ENCODE results near the gene NLGN2. TPM values are rescaled to one million over a fixed set of nuclear protein-coding genes. Genes with fewer than 3 reads are reported as not detected.
A peak's percentile ranks its signal among the peaks of the same experiment; 100 is the strongest.

Gene NLGN2
- polyA plus RNA-seq, 1 experiment: 8.5 TPM

GRCh38 chr17:7439462-7440112 lies 31.9 kb downstream of the NLGN2 start, which contains the start of gene FGF11:
Gene FGF11, plus strand, starts transcription at chr17:7439512. Its CDS starts 109 bp downstream, at chr17:7439621.
- ChIA-PET POLR2A (no interaction called here), CTCF (interaction anchor here (0.7 to 2.3 kb wide), 5 partner anchors 40 to 195 kb away, joined by 3 to 17 read pairs (median 3); partner anchors contain the start of genes SENP3, TMEM95 and ZBTB4)
- Histone ChIP-seq H3K4me3 (ENCODE audit: low read depth, low read length) (peak within 1 kb of the TSS; percentile 38), H3K36me3 (ENCODE audit: control insufficient read depth, insufficient read depth, low read length) (no peaks in the 10 kb centered on the region), H3K27me3 (ENCODE audit: control insufficient read depth, insufficient read depth, low read length) (peaks cover 23% of the 10 kb centered on the region)
- DNase-seq (ENCODE audit: low read depth): no peak
- no peak for TF ChIP-seq CTCF (IDR thresholded peaks at IDR 0.05; ENCODE audit: insufficient read depth, low read depth, low read length)

GRCh38 chr17:7440113-7440833 lies 32.6 kb downstream of the NLGN2 start:
- H3K36me3 ChIP-seq (ENCODE audit: control insufficient read depth, insufficient read depth, low read length): no peaks in the 10 kb centered on the region
- ChIA-PET POLR2A (interaction anchor here (0.6 kb wide), 1 partner anchor 129 kb away, joined by 18 read pairs; no protein-coding TSS in a partner anchor), CTCF (interaction anchor here (0.7 to 2.3 kb wide), 7 partner anchors 36 to 620 kb away, joined by 3 to 17 read pairs (median 3); partner anchors contain the start of genes SENP3, TMEM95 and ZBTB4)
- peaks cover 23% of the 10 kb centered on the region for H3K27me3 ChIP-seq (ENCODE audit: control insufficient read depth, insufficient read depth, low read length)
- H3K4me3 ChIP-seq (ENCODE audit: low read depth, low read length): peak overlapping the region; percentile 38
- no peak for DNase-seq (ENCODE audit: low read depth)
- no peak for TF ChIP-seq CTCF (IDR thresholded peaks at IDR 0.05; ENCODE audit: insufficient read depth, low read depth, low read length)

GRCh38 chr17:7440834-7441195 lies 33.2 kb downstream of the NLGN2 start:
- POLR2A ChIA-PET: no interaction called here
- TF ChIP-seq CTCF (IDR thresholded peaks at IDR 0.05; ENCODE audit: insufficient read depth, low read depth, low read length): no peak
- H3K27me3 ChIP-seq (ENCODE audit: control insufficient read depth, insufficient read depth, low read length): peaks cover 25% of the 10 kb centered on the region
- CTCF ChIA-PET: interaction anchor here (1.0 to 2.3 kb wide), 6 partner anchors 36 to 620 kb away, joined by 3 to 17 read pairs (median 4); partner anchors contain the start of genes SENP3 and TMEM95
- no peak overlapping the region for H3K4me3 ChIP-seq (ENCODE audit: low read depth, low read length)
- H3K36me3 ChIP-seq (ENCODE audit: control insufficient read depth, insufficient read depth, low read length): no peaks in the 10 kb centered on the region
- DNase-seq (ENCODE audit: low read depth): no peak

- ChIA-PET POLR2A (no interaction called here), CTCF (interaction anchor here (1.2 to 2.3 kb wide), 5 partner anchors 35 to 619 kb away, joined by 3 to 17 read pairs (median 4); partner anchors contain the start of genes SENP3 and TMEM95)
- Histone ChIP-seq H3K27me3 (ENCODE audit: control insufficient read depth, insufficient read depth, low read length) (peaks cover 27% of the 10 kb centered on the region), H3K36me3 (ENCODE audit: control insufficient read depth, insufficient read depth, low read length) (no peaks in the 10 kb centered on the region), H3K4me3 (ENCODE audit: low read depth, low read length) (no peak overlapping the region)
- no peak for TF ChIP-seq CTCF (IDR thresholded peaks at IDR 0.05; ENCODE audit: insufficient read depth, low read depth, low read length)
- no peak for DNase-seq (ENCODE audit: low read depth)
Measured at GRCh38 chr17:7441266-7441665, 33.6 kb downstream of the NLGN2 start.

- POLR2A ChIA-PET: no interaction called here
- CTCF ChIA-PET: interaction anchor here (1.6 to 2.3 kb wide), 2 partner anchors 36 to 86 kb away, joined by 4 to 17 read pairs; partner anchors contain the start of gene TMEM95
- peaks cover 33% of the 10 kb centered on the region for H3K27me3 ChIP-seq (ENCODE audit: control insufficient read depth, insufficient read depth, low read length)
- no peak for TF ChIP-seq CTCF (IDR thresholded peaks at IDR 0.05; ENCODE audit: insufficient read depth, low read depth, low read length)
- no peak overlapping the region for H3K4me3 ChIP-seq (ENCODE audit: low read depth, low read length)
- DNase-seq (ENCODE audit: low read depth): no peak
- H3K36me3 ChIP-seq (ENCODE audit: control insufficient read depth, insufficient read depth, low read length): no peaks in the 10 kb centered on the region
Measured at GRCh38 chr17:7442142-7442541, 34.5 kb downstream of the NLGN2 start.

All from BJ (cell line).